ENCODE measurements around the gene SCN3A.

SCN3A gene

DNA sequence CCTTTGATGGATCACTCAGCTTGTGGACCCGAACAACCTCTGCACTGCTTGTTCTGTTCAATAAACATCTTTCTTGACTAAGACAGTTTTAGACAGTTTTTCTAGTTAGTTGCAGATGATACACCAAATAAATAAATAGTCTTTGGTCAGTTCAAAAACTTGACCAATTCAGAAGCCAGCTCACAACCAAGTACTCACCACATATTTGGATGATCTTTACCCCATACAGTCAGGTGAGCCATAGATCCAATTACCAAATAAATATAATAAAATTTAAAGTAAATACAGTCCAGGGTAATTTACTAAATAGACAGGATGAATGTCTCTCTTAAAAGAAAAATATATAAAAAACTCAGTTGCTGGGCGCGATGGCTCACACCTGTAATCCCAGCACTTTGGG, 18.2 kb downstream of the SCN3A start:
- no peak for DNase-seq

DNA sequence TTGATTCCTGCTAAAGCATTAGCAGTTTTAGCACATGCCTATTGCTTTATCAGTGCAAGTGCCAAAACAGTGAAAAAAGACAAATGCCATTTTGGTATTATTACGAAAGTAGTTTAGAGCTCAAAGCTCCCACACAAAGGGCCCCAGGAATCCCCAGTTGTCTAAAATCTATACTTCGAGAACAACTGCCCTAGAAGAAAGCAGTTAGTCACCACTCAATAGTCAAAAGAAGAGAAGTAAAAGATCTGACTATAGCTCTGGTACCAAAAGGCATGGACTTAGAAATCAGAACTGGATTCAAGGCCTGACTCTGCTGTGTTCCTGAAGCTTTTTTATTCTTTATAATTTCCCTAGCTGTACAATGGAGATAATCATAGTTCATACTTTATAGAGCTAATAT, 21.8 kb downstream of the SCN3A start:
- DNase-seq = no peak

DNA sequence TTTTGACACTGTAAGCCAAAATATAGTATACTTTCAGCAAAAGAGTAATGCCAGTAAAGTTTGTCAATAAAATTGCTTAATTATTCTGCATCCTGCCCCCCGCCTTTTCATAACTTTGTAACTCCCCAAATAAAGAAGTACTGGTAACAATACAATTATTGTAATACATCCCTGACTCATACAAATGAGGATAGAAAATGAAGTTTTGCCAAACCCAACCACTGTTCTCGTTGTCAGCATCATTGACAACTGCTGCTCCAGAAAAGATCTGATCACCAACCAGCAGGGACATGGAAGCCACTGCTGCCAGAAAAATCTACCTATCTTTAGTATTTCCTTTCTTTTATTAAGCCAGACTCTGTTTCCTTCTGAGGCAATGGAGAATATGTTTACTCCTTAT, 27.1 kb downstream of the SCN3A start:
- no peak for DNase-seq

DNA sequence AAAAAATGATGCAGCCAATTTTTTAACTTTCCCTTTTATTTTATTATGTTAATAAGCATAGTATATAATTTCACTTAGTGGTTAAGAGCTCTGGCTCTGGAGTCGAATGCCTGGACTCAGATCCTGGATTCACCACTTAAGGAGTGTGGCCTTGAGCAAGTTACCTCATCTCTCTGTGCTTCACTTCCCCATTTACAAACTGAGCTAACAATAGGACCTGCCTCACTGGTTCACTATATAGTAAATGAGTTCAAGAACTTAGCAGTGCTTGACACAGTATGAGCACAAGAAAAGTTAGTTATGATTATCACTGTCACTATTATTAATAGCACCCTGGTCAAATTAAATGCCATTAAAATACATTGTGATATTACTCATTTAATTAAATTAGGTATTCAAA, 30.6 kb downstream of the SCN3A start:
- DNase-seq = no peak

DNA sequence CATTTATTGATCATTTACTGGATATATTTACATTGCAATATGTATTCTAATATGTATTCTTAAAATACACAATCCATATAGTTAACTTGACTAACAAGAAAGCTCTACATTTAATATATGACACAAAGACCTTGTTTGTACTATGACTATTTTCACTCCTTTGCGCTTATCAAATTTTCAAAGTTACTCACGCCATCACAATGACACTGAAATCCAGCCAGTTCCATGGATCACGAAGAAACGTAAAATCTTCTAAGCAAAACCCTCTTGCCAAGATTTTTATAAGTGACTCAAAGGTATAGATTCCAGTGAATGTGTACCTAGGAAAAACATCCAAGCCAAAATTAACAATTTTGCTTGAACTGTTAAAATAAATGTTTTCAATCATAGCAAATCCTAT, 39.6 kb downstream of the SCN3A start:
- DNase-seq = no peak

DNA sequence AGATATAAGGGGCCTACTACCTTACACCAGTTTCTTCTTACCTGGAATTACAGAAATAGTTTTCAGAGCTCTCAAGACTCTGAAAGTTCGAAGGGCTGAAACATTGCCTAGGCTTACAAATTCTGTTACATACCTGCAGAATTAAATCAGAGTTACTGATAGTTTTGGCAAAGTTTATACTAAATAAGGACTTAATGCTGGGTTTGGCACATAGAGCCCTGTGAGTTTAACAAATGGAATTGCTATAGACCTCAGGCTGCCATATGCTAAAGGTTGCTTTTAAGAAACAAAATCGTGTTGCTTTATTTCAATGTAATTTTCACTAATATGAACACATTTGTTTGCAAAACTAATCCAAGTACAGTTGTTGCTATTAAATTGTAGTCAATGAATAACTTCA, 40.1 kb downstream of the SCN3A start:
- no peak for DNase-seq

DNA sequence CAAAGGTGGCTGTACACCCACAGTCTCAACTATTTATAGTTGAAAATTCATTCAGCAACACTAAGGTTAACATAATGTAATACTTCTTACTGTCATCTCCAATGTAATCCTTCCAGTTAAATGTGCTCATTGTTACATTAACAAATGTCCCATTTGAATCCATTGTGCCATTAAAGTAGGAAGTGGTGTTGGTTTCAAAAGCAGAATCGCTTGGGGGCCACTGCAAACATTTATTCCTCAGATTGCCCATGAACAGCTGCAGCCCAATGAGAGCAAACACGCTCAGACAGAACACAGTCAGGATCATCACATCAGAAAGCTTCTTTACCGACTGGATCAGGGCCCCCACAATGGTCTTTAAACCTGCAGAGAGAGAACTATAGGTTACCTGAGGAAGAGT, 41.4 kb downstream of the SCN3A start:
- DNase-seq = peak; percentile 9

DNA sequence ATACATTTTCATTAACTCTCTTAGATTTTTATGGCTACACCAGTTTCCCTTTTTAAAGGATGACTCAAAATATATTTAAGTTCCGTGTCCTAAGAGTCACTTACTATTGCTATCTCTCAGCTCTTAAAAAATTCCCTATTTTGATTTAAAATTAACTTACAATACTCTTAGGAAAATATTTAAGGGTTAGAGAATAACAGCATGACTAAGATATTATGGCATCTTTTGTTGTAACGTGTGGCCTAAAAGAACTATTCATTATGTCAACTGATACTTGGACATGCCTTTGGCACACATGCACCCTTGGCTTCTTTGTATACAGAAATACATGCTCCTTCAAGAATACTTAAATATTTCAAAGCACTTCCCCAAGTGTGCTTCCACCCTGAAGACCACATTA, 42.3 kb downstream of the SCN3A start:
- no peak for DNase-seq

DNA sequence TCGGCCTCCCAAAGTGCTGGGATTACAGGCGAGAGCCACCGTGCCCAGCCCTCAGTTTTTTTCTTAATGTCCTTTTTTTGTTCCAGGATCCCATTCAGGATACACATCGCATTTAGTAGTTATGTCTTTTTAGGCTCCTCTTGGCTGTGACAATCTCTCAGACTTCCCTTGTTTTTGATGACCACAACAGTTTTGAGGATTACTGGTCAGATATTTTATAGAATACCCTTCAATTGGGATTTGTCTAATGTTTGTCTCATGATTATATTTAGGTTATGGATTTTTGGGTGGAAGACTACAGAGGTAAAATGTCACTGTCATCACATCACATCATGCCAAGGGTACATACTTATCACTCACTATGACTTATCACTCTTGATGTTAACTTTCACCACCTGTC, 46.7 kb downstream of the SCN3A start:
- no peak for DNase-seq

DNA sequence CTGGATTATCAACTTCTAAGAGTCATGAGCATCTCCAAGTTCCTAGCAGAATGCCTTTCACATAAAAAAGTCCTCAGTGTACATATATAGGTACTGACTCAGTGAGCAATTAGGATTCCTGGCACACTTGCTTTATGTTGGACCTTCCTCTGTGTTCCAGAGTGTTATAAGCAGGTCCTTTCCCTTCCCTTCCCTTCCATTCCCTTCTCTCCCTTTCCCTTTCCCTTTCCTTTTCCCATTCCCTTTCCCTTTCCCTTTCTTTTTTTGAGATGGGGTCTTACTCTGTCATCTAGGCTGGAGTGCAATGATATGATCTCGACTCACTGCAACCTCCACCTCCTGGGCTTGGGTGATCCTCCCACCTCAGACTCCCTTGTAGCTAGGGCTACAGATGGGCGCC, 48.7 kb downstream of the SCN3A start:
- DNase-seq = no peak

DNA sequence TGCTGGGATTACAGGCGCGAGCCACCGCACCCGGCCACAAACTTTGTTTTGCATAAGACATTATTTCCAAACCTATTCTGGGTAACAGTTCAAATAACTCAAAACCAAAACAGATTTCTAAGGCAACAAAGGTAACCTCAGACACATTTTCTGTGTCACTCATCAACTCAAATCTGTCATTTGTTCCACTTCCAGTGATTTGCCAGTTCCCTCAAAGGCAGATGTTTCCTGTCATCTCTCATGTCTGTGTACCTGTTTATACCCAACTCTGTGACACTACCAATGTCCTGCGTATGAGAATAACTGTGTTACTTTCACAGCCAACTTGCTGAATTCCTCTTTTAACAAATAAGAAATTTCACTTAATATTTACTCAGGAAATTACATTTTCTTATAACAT, 54.4 kb downstream of the SCN3A start:
- DNase-seq = no peak

DNA sequence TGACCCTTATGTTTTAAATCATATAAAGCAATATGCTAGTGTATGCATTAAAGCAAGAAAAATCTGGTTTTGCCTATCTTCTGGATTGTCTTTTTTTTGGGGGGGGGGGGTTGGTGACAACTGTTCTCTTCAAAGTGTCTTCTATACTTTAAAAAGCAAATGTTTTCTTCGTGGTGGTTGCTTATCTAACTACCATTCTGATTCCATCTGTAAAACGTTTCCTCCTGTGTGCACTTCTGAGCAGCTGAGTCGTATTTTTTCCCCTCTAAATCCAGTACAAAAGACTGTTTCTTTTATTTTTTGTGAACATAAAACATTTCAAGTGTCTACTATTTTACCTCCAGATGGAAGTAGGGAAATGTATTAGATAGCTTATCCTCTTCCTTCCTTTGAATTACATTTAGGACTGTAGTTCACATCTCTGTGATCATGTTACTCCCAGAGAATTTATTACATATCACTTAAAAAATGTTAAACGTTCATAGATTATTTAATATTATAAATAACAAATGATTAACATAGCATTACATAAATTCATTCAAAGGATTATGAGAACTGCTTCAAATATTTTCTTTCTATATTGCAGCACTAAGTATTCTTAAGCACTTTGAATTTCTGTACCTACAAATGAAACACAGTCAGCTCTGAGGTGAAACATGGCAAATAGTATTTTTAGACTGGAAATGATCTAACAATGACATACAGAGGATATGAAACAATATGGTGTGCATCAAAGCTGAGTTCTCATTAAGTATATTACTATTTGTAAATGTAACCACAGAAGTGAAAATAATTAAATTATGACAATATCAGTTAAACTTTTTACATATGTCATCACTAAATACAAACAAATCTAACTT, 56.4 kb downstream of the SCN3A start:
- DNase-seq = no peak

DNA sequence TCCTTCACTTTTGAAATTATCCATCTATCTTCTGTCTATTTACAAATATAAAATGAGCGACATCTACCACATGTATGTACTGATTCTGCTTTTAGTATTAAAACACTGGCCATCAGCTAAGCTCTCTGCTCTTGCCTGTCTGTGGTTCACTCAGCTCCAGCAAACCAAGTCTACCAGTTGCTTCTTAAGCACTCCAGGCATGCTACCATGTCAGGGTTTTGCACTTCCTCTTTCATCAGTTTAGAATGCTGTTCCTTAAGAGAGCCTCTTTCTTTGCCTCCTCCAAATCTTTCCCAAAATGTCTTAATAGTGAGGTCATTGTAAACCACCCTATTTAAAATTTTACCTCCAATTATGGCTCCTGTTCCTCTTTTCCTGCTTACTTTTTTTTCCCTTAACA, 59.5 kb downstream of the SCN3A start:
- DNase-seq = no peak

DNA sequence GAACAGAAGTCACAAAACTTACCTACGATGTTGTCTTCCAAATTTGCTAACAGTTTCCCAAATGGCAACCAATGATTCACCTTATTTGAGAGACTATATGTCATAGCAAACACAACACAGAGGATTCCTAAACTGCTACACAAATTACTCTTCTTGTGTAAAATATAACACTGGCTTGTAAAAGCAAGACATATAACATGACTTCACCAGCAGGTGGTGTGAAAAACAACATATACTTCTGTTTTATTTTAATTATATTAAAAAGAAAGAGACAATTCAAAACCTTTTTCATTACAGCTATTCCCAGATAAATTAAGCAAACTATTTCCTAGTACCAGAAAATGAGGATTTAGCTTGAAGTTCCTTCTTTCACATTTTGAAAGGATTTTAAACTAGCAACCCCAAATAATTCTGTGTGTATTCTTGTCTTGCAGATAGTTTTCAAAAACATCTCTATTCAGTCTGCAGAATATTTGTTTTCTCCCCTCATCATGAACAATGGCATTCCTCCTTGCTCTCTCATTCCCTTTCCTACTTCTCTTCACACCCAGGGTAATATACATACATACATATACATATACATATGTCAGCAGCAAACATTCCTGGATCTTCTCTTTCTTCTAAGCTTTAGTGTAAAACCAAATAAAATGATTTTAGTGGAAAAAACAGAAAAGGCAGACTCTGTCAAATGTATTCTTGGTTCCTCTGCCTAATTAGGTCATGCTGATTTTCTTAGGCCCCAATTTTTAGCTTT, 62.1 kb downstream of the SCN3A start:
- DNase-seq = no peak

DNA sequence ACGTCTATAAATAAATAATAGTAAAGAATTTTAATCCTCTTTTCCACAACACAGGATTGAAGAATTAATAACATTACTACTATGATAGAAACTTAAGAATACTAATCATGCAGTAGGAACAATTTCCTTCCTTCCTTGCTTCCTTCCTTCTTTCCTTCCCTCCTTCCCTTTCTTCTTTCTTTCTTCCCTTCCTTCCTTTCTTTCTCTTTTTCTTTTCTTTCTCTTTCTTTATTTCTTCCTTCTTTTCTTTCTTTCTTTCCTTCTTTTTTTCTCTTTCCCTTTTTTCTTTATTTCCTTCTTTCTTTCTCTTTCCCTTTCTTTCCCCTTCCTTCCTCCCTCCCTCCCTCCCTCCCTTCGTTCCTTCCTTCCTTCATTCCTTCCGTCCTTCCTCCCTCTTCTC, 77.6 kb downstream of the SCN3A start:
- DNase-seq = no peak

DNA sequence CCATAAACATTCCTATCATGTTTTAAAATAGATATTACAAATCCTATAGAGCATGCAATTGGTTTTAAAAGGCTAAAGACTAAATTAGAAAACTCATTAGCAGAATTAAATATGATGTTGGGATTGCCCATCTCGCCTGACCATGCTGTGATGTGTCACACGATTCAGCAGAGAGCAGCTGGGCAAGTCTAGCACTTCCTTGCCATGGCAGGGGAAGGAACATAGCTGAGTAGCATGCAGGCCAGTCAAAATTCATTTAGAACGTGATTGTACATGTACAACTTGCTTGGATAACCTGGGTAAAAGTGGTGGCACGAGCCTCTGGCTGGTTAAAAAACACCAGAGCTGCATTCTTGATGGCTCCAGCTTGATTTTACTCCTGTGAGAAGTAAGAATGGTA, 81.3 kb downstream of the SCN3A start:
- no peak for DNase-seq

DNA sequence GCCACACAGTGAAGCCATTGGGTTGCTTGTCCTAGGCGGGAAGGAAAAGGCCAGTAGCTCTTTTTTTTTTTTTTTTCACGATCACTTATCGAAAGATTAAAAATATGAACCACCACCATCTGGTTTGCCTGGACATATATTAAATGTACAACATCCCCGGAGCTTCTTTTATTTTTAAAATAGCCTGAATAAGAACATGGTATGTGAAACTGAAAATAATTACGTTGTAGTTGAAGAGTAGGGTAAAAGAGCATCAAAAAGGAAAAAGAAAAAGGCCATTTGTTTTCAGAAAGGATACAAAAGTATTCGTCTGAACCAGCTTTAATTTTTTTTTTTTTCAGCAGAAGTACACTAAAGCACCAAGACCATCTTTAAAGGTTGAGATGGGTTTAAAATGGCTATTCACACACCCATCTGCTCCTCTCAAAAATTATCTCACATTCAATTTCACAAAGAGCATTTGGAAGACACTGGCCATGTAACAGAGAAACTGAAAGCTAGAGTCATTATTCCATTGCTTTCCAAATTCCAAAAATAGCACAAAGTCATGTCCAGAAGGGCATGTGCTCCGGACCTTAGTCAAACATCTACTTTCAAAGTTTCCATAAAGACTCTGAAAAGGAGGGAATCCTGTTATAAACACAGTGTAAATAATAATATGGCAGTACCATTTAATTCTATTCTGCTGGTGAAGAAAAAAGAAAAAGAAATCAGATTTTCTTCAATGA, 82.9 kb downstream of the SCN3A start:
- no peak for DNase-seq

DNA sequence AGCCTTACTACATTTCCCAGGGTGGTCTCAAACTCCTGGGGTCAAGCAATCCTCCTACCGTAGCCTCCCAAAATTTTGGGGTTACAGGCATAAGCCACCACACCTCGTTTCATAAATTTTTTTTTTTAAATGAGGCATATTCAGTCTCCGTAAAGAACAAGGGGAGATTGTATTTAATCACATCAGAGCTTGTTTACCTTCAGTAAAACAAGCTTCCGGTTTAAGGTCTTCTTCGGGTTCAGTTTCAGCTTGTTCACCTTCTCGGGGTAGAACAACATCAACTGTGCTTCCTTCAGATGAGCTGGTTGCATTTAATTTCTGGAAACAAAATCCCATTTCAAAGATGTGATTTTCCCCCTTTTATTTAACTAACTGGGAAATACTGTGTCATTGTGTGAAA, 88.6 kb downstream of the SCN3A start:
- no peak for DNase-seq

DNA sequence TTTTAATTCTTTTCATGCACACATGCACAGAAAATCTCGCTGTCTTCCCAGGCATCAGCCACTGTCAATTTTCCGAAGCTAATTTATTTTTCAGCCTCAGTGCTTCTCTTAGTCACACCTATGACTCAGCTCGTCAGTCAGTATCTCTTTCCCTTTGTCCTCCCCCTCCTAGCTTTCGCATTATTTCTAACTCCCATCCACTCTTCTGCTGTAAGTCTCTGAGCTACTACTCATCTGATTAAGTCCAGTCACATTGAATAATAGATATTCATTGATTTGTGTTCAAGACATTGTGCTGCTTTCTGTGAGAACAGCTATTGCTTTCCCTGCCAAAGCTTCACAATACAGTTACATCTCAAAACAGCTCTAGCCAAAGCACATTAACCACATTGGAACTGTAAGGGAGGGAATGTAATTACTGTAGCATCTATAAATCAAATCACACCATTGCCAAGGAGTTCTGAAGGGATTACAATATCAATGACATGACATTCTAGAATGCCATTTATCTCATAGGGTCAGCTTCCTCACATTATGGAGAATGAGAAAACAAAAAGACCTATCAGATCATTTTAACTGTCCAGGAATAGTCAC, 89.4 kb downstream of the SCN3A start:
- no peak for DNase-seq

DNA sequence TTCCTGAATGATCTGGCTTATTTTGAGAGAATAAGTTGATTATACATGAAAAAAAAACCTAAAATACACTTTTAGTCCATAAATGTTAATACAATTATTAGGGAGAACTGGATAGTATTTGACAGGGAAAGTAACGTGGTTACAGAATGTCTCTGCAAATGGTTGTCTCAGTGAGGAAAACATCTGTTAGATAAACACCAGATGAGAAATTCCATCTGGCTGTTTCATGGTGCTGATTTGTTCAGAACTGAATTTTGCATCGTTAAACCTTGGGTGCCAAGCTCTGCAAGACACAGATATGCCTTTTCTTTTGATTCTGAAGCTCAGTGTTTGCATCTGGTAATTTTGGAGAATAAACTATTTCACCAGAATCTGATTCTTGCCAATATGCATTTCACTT, 90.4 kb downstream of the SCN3A start:
- DNase-seq = no peak

DNA sequence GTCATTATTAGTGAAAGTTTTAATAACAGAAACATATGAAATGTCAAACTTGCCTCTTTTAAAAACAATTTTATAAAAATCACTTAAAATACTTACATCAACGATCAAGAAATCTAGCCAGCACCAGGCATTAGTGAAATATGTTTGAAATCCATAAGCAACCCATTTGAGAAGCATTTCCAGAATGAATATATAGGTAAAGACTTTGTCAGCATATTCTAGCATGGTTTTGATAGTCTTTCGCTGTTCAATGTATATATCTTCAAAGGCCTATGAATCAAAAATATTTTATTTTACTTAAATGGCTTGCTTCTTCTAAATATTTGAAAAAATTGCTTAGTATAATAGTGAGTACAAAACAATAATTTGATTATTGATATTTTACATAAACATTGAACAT, 91.1 kb downstream of the SCN3A start:
- no peak for DNase-seq

DNA sequence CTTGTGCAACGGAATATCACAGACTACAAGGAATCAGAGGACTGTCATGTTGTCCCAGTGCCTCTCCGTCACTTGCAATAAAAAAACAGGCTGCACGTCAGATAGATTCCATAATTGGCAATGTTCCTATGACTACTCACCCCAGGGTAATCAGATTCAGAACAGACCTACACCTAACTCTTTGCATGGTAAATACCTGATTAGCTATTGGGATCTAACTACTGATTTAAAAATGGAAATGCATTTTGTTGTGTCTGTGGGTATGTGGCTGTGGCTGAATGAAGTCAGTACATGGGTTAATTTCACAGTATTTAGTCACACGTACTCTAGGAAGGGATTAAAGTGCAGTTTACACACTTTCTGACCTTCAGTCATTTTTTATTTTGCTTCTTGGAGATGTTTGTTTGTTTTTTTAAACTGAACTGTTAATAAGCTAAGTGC, 91.7 kb downstream of the SCN3A start:
- no peak for DNase-seq

DNA sequence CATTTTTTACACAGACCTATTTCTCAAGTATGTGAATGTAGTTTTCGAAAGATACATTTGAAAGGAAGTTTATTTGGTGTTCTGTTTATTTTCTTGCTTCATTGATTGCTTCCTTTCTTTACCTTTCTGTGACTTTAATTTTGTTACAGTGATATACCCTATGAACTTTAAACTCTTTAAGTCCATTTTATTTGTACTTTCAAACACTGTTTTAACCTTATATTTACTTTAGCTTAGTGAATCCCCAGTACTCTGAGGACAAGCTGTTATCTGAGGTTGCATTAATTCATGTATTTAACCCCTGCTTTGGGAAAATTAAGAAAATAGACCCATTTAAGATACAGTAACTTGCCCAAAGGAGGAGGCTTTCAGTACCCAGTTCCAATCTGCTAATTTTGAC, 93.5 kb downstream of the SCN3A start:
- DNase-seq = no peak
